ENCODE measurements around the gene ZNF460. TPM values are rescaled to one million over a fixed set of nuclear protein-coding genes. Genes with fewer than 3 reads are reported as not detected.

The ZNF460 gene
- total and polyA plus RNA-seq, 2 of the 13 experiments (the other 11 are each of a cell fraction or from before 2014, with no cell fraction given), result 14.5 to 44.8 TPM

- TF ChIP-seq, protein P1, sequence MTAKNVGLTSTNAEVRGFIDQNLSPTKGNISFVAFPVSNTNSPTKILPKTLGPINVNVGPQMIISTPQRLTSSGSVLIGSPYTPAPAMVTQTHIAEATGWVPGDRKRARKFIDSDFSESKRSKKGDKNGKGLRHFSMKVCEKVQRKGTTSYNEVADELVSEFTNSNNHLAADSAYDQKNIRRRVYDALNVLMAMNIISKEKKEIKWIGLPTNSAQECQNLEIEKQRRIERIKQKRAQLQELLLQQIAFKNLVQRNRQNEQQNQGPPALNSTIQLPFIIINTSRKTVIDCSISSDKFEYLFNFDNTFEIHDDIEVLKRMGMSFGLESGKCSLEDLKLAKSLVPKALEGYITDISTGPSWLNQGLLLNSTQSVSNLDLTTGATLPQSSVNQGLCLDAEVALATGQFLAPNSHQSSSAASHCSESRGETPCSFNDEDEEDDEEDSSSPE (CRISPR knock-in tag; IDR thresholded peaks at IDR 0.05), result peak; percentile 70
- no peak for TF ChIP-seq ZNF703 (CRISPR knock-in tag; IDR thresholded peaks at IDR 0.05; ENCODE audit: borderline replicate concordance)
- no peak; the same call in 1 of the 2 replicates for TF ChIP-seq ZSCAN9 (CRISPR knock-in tag; IDR thresholded peaks at IDR 0.05; ENCODE audit: borderline replicate concordance)
- TF ChIP-seq FOXJ3 (CRISPR knock-in tag; IDR thresholded peaks at IDR 0.05; ENCODE audit: borderline replicate concordance), result no peak
- peak; percentile 21; the same call in 1 of the 2 replicates for TF ChIP-seq RFXAP (CRISPR knock-in tag; IDR thresholded peaks at IDR 0.05; ENCODE audit: borderline replicate concordance)
- TF ChIP-seq SMAD1 (CRISPR knock-in tag; IDR thresholded peaks at IDR 0.05; ENCODE audit: borderline replicate concordance, low read depth), result no peak
- no peak for TF ChIP-seq ZNF883 (CRISPR knock-in tag; IDR thresholded peaks at IDR 0.05; ENCODE audit: not compliant biosample characterization)
- peak; percentile 66 for TF ChIP-seq ZNF501 (CRISPR knock-in tag; IDR thresholded peaks at IDR 0.05)
- TF ChIP-seq, protein P2, sequence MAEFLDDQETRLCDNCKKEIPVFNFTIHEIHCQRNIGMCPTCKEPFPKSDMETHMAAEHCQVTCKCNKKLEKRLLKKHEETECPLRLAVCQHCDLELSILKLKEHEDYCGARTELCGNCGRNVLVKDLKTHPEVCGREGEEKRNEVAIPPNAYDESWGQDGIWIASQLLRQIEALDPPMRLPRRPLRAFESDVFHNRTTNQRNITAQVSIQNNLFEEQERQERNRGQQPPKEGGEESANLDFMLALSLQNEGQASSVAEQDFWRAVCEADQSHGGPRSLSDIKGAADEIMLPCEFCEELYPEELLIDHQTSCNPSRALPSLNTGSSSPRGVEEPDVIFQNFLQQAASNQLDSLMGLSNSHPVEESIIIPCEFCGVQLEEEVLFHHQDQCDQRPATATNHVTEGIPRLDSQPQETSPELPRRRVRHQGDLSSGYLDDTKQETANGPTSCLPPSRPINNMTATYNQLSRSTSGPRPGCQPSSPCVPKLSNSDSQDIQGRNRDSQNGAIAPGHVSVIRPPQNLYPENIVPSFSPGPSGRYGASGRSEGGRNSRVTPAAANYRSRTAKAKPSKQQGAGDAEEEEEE (CRISPR knock-in tag; IDR thresholded peaks at IDR 0.05; ENCODE audit: borderline replicate concordance), result no peak
- TF ChIP-seq, protein P3, sequence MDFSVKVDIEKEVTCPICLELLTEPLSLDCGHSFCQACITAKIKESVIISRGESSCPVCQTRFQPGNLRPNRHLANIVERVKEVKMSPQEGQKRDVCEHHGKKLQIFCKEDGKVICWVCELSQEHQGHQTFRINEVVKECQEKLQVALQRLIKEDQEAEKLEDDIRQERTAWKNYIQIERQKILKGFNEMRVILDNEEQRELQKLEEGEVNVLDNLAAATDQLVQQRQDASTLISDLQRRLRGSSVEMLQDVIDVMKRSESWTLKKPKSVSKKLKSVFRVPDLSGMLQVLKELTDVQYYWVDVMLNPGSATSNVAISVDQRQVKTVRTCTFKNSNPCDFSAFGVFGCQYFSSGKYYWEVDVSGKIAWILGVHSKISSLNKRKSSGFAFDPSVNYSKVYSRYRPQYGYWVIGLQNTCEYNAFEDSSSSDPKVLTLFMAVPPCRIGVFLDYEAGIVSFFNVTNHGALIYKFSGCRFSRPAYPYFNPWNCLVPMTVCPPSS (IDR thresholded peaks at IDR 0.05), result no peak
- TF ChIP-seq ZNF12 (CRISPR knock-in tag; IDR thresholded peaks at IDR 0.05), result peak; percentile 11; the same call in 1 of the 2 replicates
- TF ChIP-seq, protein P4, sequence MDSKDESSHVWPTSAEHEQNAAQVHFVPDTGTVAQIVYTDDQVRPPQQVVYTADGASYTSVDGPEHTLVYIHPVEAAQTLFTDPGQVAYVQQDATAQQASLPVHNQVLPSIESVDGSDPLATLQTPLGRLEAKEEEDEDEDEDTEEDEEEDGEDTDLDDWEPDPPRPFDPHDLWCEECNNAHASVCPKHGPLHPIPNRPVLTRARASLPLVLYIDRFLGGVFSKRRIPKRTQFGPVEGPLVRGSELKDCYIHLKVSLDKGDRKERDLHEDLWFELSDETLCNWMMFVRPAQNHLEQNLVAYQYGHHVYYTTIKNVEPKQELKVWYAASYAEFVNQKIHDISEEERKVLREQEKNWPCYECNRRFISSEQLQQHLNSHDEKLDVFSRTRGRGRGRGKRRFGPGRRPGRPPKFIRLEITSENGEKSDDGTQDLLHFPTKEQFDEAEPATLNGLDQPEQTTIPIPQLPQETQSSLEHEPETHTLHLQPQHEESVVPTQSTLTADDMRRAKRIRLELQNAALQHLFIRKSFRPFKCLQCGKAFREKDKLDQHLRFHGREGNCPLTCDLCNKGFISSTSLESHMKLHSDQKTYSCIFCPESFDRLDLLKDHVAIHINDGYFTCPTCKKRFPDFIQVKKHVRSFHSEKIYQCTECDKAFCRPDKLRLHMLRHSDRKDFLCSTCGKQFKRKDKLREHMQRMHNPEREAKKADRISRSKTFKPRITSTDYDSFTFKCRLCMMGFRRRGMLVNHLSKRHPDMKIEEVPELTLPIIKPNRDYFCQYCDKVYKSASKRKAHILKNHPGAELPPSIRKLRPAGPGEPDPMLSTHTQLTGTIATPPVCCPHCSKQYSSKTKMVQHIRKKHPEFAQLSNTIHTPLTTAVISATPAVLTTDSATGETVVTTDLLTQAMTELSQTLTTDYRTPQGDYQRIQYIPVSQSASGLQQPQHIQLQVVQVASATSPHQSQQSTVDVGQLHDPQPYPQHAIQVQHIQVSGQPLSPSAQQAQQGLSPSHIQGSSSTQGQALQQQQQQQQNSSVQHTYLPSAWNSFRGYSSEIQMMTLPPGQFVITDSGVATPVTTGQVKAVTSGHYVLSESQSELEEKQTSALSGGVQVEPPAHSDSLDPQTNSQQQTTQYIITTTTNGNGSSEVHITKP (CRISPR knock-in tag; IDR thresholded peaks at IDR 0.05; ENCODE audit: low read depth), result peak; percentile 72
- TF ChIP-seq RARA (CRISPR knock-in tag; IDR thresholded peaks at IDR 0.05), result no peak
- TF ChIP-seq, protein P5, sequence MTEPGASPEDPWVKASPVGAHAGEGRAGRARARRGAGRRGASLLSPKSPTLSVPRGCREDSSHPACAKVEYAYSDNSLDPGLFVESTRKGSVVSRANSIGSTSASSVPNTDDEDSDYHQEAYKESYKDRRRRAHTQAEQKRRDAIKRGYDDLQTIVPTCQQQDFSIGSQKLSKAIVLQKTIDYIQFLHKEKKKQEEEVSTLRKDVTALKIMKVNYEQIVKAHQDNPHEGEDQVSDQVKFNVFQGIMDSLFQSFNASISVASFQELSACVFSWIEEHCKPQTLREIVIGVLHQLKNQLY (CRISPR knock-in tag; IDR thresholded peaks at IDR 0.05), result no peak
- no peak for TF ChIP-seq CAMTA2 (CRISPR knock-in tag; IDR thresholded peaks at IDR 0.05; ENCODE audit: borderline replicate concordance)
- TF ChIP-seq PCBP2 (optimal IDR thresholded peaks at IDR 0.05; ENCODE audit: low read depth, low read length, poor library complexity, severe bottlenecking), result no peak
- peak; percentile 89 for TF ChIP-seq POGZ (CRISPR knock-in tag; IDR thresholded peaks at IDR 0.05)
- 0 out of 2 replicates have a peak, but pooled peaks have one; percentile 55 for TF ChIP-seq HOXD1 (CRISPR knock-in tag; IDR thresholded peaks at IDR 0.05)
Observed at GRCh38 chr19:57320180-57321084, 40.1 kb downstream of the ZNF460 start, which contains the start of gene ZNF543 (continued).
